ENCODE measurements around the gene FAT4.

The FAT4 gene

GRCh38 chr4:125317525-125317877 lies 2.7 kb downstream of the FAT4 start:
- DNase-seq (ENCODE audit: low read depth): no peak

- DNase-seq (ENCODE audit: low read depth): no peak
Observed at GRCh38 chr4:125319311-125319710, 4.6 kb downstream of the FAT4 start.

- no peak for DNase-seq (ENCODE audit: low read depth)
Observed at GRCh38 chr4:125321709-125322365, 7.1 kb downstream of the FAT4 start.

GRCh38 chr4:125322366-125322730 lies 7.6 kb downstream of the FAT4 start:
- no peak for DNase-seq (ENCODE audit: low read depth)

GRCh38 chr4:125323654-125324053 lies 8.9 kb downstream of the FAT4 start:
- DNase-seq (ENCODE audit: low read depth): no peak

- DNase-seq (ENCODE audit: low read depth): no peak
Observed at GRCh38 chr4:125325733-125326132, 11.0 kb downstream of the FAT4 start.

DNA sequence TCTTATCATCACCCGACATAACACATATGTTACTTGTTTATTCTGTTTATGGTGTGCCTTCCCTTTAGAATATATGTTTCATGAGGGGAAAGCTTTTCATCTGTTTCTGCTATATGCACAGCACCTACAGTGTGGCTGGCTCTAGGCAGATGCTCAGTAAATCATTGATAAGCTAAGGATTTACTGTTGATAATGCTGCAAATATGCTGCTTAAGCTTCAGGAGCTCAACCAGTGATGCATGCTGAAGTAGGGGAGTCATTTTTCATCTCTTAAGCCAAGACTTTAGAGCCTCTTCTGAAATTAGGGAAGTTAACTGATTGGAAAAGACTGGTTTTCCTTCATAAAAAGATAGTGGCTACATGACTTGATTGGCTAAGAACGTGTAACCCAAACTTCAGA lies 16.4 kb downstream of the FAT4 start:
- DNase-seq (ENCODE audit: low read depth): no peak

DNA sequence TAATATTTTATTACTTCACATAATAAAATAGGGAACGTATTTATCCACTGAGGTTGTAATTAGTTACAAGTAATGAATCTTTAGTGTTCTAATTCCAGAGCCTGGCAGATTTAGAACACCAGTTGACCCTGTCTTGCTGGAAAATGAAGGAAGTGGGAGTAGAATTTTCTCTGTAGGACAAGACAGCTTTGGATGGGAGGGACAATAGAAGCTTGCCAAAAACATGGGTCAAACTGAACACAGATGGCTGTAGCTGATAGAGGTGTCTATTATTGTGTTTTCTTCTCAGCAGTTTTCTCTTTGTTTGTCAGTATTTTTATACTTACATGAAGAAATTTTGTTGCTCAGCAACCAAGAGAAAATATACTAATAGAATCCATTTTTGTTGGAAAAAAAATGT lies 20.2 kb downstream of the FAT4 start:
- DNase-seq (ENCODE audit: low read depth): no peak

GRCh38 chr4:125338814-125339213 lies 24.1 kb downstream of the FAT4 start:
- DNase-seq (ENCODE audit: low read depth): no peak

DNA sequence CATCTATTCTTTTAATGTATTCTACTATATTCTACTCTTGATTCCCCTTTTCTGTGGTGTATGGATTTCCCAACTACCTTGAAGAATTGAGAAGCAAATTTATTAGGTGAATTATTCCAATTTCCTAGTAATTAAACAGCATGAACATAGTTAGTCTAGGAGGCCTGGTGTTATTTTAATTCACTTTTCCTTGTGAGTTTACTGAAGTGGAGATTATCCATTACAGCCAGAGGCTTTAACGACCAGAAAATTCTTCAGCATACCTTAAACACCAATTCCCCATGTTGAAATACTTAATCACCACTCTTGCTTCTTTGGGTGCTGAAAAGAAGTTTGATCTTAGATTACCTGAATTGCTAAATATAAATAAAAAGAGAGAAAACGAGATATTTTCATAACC lies 29.4 kb downstream of the FAT4 start:
- no peak for DNase-seq (ENCODE audit: low read depth)

DNA sequence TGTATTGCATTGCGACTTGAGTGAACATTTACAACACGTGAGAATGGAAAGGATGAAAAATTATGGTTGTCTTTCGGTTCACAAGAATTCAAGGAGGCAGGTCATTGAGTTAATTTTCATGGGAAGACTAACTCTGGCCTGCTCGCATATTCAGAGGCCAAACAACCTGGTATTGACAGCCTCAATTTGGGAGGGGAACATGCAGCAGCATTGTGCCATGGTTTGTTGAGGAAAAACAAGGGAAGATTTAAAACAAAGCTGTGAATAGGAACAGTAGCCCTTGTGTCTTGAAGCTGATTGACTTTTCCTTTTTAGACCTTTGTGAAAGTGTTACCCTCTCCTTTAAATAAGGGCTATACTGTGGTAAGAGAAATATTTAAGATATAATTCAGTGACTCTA lies 31.9 kb downstream of the FAT4 start:
- DNase-seq (ENCODE audit: low read depth): no peak

DNA sequence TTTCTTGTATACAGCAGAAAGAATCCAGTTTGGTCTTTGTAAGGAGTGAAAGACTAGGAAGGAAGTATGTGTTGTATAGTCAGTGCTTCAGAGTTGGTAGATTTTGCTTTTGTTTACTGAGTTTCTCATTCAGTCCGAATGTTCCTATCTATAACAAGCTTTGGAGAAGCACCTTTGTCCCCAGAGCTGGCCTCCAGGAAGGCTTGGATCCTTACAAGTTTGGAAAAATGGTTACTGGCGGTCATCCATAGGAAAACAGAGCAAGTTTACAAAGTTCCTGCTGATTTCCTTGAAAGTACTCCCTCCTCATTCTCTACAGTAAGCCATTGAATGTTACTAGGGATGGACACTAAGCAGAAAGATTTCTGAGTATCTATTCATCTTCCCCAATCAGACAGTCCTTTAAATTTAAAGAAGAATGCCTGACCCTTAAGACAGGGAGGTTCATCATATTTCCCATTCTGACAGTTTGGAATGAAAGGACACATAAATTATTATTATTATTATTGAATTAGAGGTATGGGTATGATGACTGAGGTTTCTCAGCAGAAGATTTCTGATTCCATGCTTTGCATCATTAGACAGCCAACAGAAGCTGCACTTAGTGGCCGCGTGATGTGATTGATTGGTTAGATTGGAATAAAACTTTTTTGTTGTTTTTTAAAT lies 35.8 kb downstream of the FAT4 start:
- DNase-seq (ENCODE audit: low read depth): no peak

- DNase-seq (ENCODE audit: low read depth): no peak
Observed at GRCh38 chr4:125352521-125352920, 37.8 kb downstream of the FAT4 start.

- no peak for DNase-seq (ENCODE audit: low read depth)
Observed at GRCh38 chr4:125353131-125353530, 38.4 kb downstream of the FAT4 start.

GRCh38 chr4:125355791-125356190 lies 41.0 kb downstream of the FAT4 start:
- no peak for DNase-seq (ENCODE audit: low read depth)

DNA sequence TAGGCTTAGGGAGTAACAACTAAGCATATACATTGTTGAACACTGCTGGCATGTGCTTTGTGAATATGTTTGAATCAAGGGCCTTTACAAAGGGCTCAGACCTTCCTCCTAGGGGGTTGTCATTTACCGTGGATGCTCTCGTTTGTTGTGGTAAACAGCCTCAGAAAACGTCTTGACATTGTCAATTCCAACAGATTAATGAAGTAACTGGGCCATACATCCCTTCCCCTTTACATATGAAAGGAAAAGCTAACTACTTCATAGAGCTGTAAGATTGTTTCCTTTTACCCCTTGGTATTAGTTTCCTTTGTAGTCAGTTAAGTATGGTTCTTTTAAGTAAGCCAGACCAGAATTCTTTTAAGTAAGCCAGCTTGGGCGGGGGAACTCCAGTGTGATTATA lies 42.9 kb downstream of the FAT4 start:
- DNase-seq (ENCODE audit: low read depth): no peak

- no peak for DNase-seq (ENCODE audit: low read depth)
Observed at GRCh38 chr4:125358453-125358852, 43.7 kb downstream of the FAT4 start.

DNA sequence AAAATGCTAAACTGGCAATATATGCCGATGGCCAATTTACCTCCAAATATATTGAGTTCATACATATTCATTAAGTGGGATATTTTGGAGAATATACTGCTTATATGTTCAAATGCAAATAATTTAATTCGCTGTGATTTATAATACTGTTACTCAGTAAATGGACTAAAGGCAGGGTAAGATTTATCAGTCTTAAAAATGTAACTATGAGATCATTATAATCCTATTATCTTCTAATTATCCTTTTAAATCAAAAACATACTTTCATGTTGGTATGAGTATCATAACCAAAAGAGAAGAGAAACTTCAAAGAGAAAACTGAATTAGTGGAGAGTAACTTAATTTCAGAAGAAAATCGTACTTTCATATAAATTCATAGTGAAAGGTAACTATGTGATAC lies 44.6 kb downstream of the FAT4 start:
- no peak for DNase-seq (ENCODE audit: low read depth)

GRCh38 chr4:125359960-125360634 lies 45.3 kb downstream of the FAT4 start:
- DNase-seq (ENCODE audit: low read depth): no peak

DNA sequence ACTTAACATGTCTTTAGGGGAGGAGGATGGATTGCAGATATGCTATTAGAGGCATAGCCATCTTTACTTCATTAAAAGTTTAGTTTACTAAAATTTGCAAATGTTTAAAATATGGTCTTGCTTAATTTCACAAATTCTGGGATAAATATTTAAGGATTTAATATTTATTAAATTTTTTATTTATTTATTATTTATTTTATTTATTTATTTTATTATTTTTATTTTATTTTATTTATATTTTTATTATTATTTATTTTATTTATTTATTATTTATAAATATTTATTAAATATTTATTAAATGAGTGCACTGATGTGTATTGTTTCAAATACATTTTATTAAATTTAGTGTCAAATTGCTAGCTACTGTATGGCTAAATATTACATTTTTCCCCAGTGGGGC lies 46.0 kb downstream of the FAT4 start:
- no peak for DNase-seq (ENCODE audit: low read depth)

Measured in activated T-helper 1 cell treated with Interleukin-2 at 50 U/mL for 16 hours (primary cell).